Glutamatergic neuron (in vitro differentiated cells): Measurements from ENCODE around the gene MKKS. TPM values are rescaled to one million over a fixed set of nuclear protein-coding genes. Genes with fewer than 3 reads are reported as not detected.

Experiments
- DNase-seq: peaks from one replicate; pipeline ENCODE4 v3.0.0; 2022
- H3K27ac Mint-ChIP-seq: one replicate; pipeline ENCODE4 v1.8.0; 2020; ENCODE audit warnings: mild to moderate bottlenecking, mixed read lengths, inconsistent platforms; ENCODE audit not compliant: unreplicated experiment
- H3K27me3 Mint-ChIP-seq: one replicate; pipeline ENCODE4 v1.8.0; 2020; ENCODE audit warnings: mild to moderate bottlenecking, moderate library complexity, mixed read lengths, inconsistent platforms; ENCODE audit not compliant: unreplicated experiment
- H3K36me3 Mint-ChIP-seq: one replicate; pipeline ENCODE4 v1.8.0; 2020; ENCODE audit warnings: mild to moderate bottlenecking, mixed read lengths, inconsistent platforms; ENCODE audit not compliant: unreplicated experiment
- H3K4me1 Mint-ChIP-seq: one replicate; pipeline ENCODE4 v1.8.0; 2020; ENCODE audit warnings: mild to moderate bottlenecking, low read depth, mixed read lengths, inconsistent platforms; ENCODE audit not compliant: unreplicated experiment
- H3K4me3 Mint-ChIP-seq: one replicate; pipeline ENCODE4 v1.8.0; 2020; ENCODE audit warnings: mild to moderate bottlenecking, mixed read lengths, inconsistent platforms; ENCODE audit not compliant: unreplicated experiment
- H3K9me3 Mint-ChIP-seq: one replicate; pipeline ENCODE4 v1.8.0; 2020; ENCODE audit warnings: mild to moderate bottlenecking, moderate library complexity, mixed read lengths, inconsistent platforms; ENCODE audit not compliant: unreplicated experiment
- total RNA-seq: library from RNA; stranded (reverse); fragmentation: NEBNext Ultra II Directional; extraction: Animal tissue kit (Norgen Biotek cat#: 25700); gene quantifications from one replicate; pipeline ENCODE4 v1.2.1, GENCODE V29; 2021; ENCODE audit not compliant: unreplicated experiment
- TF ChIP-seq, protein P1 (sequence below): fragments of 200-600 bp; sonication (generic); IDR thresholded peaks from one replicate; pipeline ENCODE4 v1.5.0; 2021; ENCODE audit not compliant: partially characterized antibody, unreplicated experiment

MKKS gene
- total RNA-seq, 1 donor from 2014 or later = 15.1 TPM

GRCh38 chr20:10360878-10361277, 73.1 kb downstream of the MKKS start:
- no peaks in the 10 kb centered on the region for H3K27me3 Mint-ChIP-seq
- H3K4me1 Mint-ChIP-seq = no peaks in the 10 kb centered on the region
- H3K36me3 Mint-ChIP-seq = no peaks in the 10 kb centered on the region
- no peak for DNase-seq
- H3K9me3 Mint-ChIP-seq = no peaks in the 10 kb centered on the region
- no peak overlapping the region for H3K4me3 Mint-ChIP-seq
- no peak overlapping the region for H3K27ac Mint-ChIP-seq
- TF ChIP-seq, protein P1, sequence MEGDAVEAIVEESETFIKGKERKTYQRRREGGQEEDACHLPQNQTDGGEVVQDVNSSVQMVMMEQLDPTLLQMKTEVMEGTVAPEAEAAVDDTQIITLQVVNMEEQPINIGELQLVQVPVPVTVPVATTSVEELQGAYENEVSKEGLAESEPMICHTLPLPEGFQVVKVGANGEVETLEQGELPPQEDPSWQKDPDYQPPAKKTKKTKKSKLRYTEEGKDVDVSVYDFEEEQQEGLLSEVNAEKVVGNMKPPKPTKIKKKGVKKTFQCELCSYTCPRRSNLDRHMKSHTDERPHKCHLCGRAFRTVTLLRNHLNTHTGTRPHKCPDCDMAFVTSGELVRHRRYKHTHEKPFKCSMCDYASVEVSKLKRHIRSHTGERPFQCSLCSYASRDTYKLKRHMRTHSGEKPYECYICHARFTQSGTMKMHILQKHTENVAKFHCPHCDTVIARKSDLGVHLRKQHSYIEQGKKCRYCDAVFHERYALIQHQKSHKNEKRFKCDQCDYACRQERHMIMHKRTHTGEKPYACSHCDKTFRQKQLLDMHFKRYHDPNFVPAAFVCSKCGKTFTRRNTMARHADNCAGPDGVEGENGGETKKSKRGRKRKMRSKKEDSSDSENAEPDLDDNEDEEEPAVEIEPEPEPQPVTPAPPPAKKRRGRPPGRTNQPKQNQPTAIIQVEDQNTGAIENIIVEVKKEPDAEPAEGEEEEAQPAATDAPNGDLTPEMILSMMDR = no peak

DNA sequence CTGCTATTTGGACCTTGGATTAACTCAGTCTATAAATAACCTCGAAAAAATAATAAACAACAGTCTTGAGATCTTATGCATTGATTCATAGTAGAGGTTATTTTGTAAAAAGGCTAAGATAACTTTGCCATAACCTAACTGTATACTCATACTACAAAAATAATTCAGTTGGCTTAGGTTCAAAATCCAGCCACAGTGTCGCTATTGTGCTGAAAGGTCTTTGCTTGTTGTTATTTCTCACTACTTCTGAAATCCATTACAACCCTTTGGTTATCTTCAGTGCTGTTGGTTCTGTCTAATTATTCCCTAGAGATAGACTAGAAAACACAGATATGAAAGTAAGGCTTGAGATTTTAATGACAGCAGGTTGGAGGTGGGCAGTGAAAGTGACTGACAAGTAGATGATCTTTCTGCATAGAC, 74.4 kb downstream of the MKKS start:
- Mint-ChIP-seq H3K4me3 (no peak overlapping the region), H3K4me1 (no peaks in the 10 kb centered on the region), H3K27me3 (no peaks in the 10 kb centered on the region), H3K27ac (no peak overlapping the region), H3K36me3 (no peaks in the 10 kb centered on the region), H3K9me3 (no peaks in the 10 kb centered on the region)
- no peak for DNase-seq
- TF ChIP-seq, protein P1 = no peak

GRCh38 chr20:10357974-10358373, 76.0 kb downstream of the MKKS start:
- Mint-ChIP-seq H3K27ac (no peak overlapping the region), H3K27me3 (no peaks in the 10 kb centered on the region), H3K9me3 (no peaks in the 10 kb centered on the region), H3K36me3 (no peaks in the 10 kb centered on the region), H3K4me3 (no peak overlapping the region), H3K4me1 (no peaks in the 10 kb centered on the region)
- no peak for DNase-seq
- TF ChIP-seq, protein P1 = peak; percentile 65

GRCh38 chr20:10357061-10357708, 76.8 kb downstream of the MKKS start:
- no peak for DNase-seq
- Mint-ChIP-seq H3K4me3 (no peak overlapping the region), H3K27me3 (no peaks in the 10 kb centered on the region), H3K4me1 (peaks cover 4% of the 10 kb centered on the region), H3K36me3 (no peaks in the 10 kb centered on the region), H3K27ac (no peak overlapping the region), H3K9me3 (no peaks in the 10 kb centered on the region)
- TF ChIP-seq, protein P1 = no peak

DNA sequence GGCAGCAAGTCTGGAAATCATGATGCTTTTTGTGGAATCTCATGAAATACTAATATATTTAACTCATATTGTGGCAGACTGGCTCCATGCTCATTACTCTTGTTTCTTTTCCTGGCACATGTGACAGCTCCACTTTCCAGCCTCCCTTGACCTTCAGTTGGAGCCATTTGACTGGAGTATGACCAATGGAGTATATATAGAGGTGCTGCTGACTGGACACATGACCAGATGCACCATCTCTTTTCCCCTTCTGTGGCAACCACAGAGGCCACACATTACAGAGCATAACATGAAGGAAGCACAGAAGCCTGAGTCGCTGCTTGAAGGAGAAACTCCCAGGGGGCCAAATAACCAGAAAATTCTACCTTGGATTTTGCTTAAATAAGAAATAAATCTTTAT, 77.4 kb downstream of the MKKS start:
- no peak for DNase-seq
- Mint-ChIP-seq H3K4me3 (no peak overlapping the region), H3K36me3 (no peaks in the 10 kb centered on the region), H3K4me1 (peaks cover 4% of the 10 kb centered on the region), H3K27ac (no peak overlapping the region), H3K27me3 (no peaks in the 10 kb centered on the region), H3K9me3 (no peaks in the 10 kb centered on the region)
- TF ChIP-seq, protein P1 = no peak
